Choroid plexus epithelial cell (primary cell): Measurements from ENCODE around the gene ACOT13.
"Not testable (repeated sequence)": the region's sequence is repeated elsewhere in the genome, so short reads cannot be mapped to it uniquely, and the experiment has no call there.

Experiments
- DNase-seq: peaks from one replicate; pipeline ENCODE4 v3.0.0-alpha.2; 2010; ENCODE audit warnings: low read depth
- H3K4me3 ChIP-seq: 2 replicates; pipeline ENCODE4 v1.5.1; 2011; ENCODE audit warnings: low read depth, mild to moderate bottlenecking, control low read depth, low read length, moderate library complexity
- TF ChIP-seq, protein P1 (sequence below): conservative IDR thresholded peaks from 2 replicates; pipeline ENCODE4 v1.5.1; 2011; ENCODE audit warnings: low read depth, mild to moderate bottlenecking, control low read depth, inconsistent platforms, low read length, moderate library complexity

Gene ACOT13

DNA sequence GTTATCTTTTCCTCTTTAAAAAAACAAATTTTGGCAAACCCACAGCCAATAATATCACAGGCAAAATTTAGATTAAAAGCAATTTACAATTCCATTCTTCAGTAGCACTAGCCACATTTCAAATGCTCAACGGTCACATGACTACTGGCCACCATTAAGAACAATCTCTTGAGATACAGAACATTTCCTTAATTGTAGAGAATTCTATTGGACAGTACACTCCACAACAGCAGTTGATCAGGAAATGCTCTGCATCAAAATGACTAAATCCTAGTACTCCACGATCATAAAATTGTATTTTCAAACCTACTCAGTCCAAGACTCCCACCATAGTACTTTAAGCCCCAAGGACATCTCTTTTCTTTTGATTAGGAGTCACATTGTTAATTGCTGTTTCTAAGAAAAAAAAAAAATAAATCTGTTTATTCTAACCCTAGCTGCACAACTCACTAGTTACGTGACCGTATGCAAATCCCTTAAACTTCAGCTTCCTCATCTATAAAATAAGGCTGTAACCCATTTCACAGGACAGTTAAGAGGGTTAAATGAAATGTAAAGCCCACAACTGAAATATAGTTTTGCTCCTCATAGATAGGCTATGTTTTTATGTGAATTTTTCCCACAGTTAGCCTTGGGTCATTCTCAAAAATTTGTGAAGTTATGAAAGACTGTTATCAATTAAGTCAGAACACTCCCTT, 42.3 kb downstream of the ACOT13 start:
- TF ChIP-seq, protein P1, sequence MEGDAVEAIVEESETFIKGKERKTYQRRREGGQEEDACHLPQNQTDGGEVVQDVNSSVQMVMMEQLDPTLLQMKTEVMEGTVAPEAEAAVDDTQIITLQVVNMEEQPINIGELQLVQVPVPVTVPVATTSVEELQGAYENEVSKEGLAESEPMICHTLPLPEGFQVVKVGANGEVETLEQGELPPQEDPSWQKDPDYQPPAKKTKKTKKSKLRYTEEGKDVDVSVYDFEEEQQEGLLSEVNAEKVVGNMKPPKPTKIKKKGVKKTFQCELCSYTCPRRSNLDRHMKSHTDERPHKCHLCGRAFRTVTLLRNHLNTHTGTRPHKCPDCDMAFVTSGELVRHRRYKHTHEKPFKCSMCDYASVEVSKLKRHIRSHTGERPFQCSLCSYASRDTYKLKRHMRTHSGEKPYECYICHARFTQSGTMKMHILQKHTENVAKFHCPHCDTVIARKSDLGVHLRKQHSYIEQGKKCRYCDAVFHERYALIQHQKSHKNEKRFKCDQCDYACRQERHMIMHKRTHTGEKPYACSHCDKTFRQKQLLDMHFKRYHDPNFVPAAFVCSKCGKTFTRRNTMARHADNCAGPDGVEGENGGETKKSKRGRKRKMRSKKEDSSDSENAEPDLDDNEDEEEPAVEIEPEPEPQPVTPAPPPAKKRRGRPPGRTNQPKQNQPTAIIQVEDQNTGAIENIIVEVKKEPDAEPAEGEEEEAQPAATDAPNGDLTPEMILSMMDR: no peak
- no peak overlapping the region for H3K4me3 ChIP-seq
- no peak for DNase-seq

DNA sequence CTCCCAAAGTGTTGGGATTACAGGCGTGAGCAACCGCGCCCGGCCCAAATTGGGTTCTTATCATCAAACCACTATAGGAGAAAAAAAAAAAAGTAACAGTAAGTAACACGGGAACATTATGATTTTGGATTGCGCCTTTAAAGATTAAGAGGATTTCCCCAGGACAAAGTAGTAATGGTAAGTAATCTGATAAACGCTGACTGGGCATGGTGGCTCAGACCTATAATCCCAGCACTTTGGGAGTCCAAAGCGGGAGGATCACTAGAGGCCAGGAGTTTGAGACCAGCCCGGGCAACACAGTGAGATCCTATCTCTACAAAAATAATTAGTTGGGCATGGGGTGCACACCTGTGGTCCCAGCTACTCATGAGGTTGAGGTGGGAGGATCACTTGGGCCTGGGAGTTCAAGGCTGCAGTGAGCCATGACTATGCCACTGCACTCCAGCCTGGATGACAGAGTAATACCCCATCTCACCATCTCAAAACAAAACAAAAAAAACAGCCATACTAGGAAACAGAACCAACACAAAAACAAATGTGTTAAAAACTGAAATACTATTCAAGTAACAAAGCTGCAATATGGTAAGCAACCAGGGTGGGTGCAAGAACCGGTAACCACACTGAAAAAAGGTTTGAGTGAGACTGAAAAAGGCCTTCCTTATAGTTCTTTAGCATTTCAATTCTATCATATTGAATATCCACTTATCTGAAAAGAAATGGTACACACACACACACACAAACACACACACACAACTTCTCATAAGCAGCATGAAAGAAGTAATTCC, 43.8 kb downstream of the ACOT13 start:
- H3K4me3 ChIP-seq: no peak overlapping the region
- TF ChIP-seq, protein P1: peak; percentile 6
- DNase-seq: no peak

GRCh38 chr6:24716602-24717148, 49.8 kb downstream of the ACOT13 start:
- not testable (repeated sequence) for DNase-seq
- peak overlapping the region; percentile 98 for H3K4me3 ChIP-seq

DNA sequence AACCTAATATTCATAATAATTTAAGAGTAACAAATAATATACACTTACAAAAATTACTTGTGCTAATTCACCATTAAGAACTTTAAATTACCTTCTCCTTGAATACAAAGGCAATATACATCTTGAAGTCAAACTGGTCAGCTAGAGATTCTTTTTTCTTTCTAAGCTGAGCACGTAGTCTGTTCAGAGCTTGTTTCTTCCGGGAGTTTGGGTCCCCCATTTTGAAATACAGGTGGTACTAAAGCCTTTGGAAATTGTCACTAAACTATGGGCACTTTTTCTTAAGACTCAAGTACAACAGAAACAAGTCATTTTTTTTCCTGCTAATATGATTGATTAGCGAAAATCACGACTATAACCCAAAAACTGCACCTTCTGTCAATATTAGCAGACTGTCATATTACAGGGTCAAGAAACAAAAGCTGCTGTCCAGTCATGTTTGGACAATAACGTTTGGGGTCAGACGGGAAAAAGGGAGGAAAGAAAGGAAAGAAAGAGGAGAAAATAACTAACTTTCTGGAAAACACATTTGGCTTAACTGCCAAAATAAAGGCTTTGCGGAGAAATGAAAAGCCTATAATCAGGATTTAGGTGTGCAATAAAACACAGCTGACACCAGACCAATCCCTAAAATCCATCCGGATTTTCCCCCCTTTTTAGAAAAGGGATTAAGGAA, 51.7 kb downstream of the ACOT13 start:
- TF ChIP-seq, protein P1: no peak
- peak overlapping the region; percentile 98 for H3K4me3 ChIP-seq
- no peak for DNase-seq

DNA sequence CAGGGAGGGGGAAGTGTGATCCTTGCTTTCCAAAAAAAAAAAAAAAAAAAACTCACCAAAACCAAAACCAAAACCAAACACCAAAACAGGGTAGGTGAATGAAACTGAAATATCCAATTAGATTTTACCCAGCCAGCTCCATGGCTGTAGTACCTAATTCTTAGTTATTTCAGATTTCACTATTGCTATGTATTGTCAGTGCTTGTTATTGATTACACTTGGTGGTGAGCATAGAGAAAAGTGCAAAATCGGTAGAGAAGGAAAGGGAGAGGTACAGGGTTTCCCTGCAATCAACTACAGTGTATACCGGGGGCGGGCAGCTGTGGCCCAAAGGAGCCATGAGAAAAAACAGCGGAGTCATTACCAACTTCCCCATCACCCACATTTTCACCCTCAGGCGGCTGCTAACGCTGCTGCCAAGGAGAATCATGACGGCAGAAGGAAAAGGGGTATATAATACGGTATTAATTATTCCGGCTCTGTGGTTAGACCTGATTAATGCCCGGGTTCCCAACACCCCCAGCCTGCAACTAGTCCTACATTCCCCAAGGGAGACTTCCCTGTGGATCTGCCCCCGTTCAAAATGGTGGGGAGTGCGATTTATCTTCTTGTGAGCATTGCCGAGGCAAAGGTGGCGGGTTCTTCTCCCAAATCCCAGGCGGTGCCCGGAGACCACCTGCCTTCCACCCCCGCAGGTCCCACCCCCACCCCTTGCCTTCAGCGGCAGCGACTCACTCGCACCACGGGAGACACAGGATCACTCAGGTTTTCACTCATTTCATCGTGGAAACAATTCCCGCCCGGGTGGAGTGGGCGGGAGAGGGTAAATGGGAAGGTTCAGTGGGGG, 52.5 kb downstream of the ACOT13 start, which contains the start of gene C6orf62:
C6orf62 (minus strand) TSS at position 30 of the 847 bp plus-strand sequence. CDS start 486 bp downstream, outside the sequence.
- TF ChIP-seq, protein P1: no peak
- H3K4me3 ChIP-seq: peak within 1 kb of the TSS; percentile 98
- DNase-seq: no peak

DNA sequence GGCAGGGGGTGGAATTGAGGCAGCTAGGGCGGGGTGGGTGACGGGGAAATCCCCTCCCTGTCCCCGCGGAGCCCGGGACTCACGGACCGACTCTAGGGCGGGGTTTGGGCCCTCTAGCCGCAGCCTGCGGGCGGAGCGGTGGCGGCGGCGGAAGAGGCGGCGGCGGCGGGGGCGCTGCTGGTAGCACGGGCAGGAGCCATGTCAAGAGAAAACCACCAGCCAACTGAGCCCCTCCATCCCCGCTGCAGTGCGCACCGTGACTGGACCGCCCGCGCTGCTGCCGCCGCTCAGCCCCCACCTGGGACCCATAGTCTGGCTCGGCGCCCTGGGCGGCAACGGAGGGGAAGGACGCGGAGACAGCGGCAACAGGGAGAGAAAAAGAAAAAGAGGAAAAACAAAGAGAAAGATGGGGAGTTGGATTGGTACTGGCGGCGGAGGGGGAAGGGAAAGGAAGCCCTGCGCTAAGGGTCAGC, 53.3 kb downstream of the ACOT13 start:
- peak overlapping the region; percentile 98 for H3K4me3 ChIP-seq
- TF ChIP-seq, protein P1: no peak
- peak; percentile 58 for DNase-seq
